ENCODE results near the gene DEAF1. TPM values are rescaled to one million over a fixed set of nuclear protein-coding genes. Genes with fewer than 3 reads are reported as not detected.

Gene DEAF1
- total RNA-seq, 4 donors from 2014 or later = 14.8 to 42.4 (median 25.2) TPM

DNA sequence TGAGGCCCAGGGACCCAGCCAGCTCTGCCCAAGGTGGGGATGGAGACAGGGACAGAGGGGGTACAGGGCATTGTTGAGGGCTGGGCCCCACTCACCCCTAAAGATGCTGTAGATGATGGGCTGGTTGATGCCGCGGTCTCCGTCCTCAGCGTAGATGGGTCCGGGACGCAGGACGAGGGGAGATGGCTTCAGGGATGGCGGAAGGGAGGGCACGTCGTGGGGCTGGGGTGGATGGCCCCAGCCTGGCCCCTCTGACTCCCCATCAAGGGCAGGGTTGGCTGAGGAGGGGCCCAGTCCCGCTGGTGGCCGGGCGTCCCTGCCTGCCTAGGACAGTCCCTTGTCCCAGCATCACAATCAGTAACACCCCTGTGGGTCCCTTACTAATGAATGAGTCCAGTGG lies 74.8 kb downstream of the DEAF1 start:
- no peak for ATAC-seq
- H3K4me1 ChIP-seq = peaks cover 6 to 8% of the 10 kb centered on the region in 2 donors
- no peak overlapping the region for H3K27ac ChIP-seq
- no peak for DNase-seq
- no peak overlapping the region for H3K4me3 ChIP-seq
- peaks cover 0 to 4% (median 0%) of the 10 kb centered on the region in 3 donors for H3K27me3 ChIP-seq
- no peaks in the 10 kb centered on the region for H3K36me3 ChIP-seq
- TF ChIP-seq, protein P1, sequence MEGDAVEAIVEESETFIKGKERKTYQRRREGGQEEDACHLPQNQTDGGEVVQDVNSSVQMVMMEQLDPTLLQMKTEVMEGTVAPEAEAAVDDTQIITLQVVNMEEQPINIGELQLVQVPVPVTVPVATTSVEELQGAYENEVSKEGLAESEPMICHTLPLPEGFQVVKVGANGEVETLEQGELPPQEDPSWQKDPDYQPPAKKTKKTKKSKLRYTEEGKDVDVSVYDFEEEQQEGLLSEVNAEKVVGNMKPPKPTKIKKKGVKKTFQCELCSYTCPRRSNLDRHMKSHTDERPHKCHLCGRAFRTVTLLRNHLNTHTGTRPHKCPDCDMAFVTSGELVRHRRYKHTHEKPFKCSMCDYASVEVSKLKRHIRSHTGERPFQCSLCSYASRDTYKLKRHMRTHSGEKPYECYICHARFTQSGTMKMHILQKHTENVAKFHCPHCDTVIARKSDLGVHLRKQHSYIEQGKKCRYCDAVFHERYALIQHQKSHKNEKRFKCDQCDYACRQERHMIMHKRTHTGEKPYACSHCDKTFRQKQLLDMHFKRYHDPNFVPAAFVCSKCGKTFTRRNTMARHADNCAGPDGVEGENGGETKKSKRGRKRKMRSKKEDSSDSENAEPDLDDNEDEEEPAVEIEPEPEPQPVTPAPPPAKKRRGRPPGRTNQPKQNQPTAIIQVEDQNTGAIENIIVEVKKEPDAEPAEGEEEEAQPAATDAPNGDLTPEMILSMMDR (IDR thresholded peaks at IDR 0.05 in 4 of 5, conservative IDR thresholded peaks at IDR 0.05 in 1 of 5) = no peak
- TF ChIP-seq POLR2A (IDR thresholded peaks at IDR 0.05) = no peak
- H3K9me3 ChIP-seq = no peaks in the 10 kb centered on the region
- in situ Hi-C loops (cut with MboI; ENCODE audit: low sequenced_read_pairs in 4 of 4) (no loop called here), intact Hi-C loops (cut with DNase I; ENCODE audit: low total_unique reads) (no loop called here)

DNA sequence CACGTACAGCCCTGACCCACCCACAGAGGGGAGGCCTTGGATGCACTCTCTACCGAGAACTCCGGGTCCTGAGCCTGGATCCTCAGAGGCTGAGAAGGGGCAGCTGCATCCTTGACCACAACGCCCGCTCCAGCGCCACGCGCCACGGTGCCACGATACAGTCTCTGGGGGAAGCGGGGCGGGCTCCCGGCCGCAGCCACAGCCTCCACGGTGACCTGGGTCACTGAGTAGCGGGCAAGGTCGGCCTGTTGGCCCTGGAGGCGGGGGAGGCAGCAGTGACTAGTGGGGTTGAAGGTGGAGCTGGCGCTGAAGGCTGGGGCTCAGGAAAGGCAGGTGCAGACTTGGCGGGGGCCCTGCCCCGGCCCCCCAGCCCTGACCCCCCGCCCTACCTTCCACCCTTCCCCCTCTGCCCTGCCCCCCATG lies 75.4 kb downstream of the DEAF1 start:
- no peak overlapping the region for H3K27ac ChIP-seq
- in situ Hi-C loops (cut with MboI; ENCODE audit: low sequenced_read_pairs in 4 of 4) (no loop called here), intact Hi-C loops (cut with DNase I; ENCODE audit: low total_unique reads) (no loop called here)
- no peaks in the 10 kb centered on the region for H3K36me3 ChIP-seq
- H3K27me3 ChIP-seq = peaks cover 0 to 4% (median 0%) of the 10 kb centered on the region in 3 donors
- H3K4me1 ChIP-seq = peaks cover 12 to 14% of the 10 kb centered on the region in 2 donors
- no peaks in the 10 kb centered on the region for H3K9me3 ChIP-seq
- no peak overlapping the region for H3K4me3 ChIP-seq
- no peak for DNase-seq
- no peak for ATAC-seq
- TF ChIP-seq, protein P1 (IDR thresholded peaks at IDR 0.05 in 4 of 5, conservative IDR thresholded peaks at IDR 0.05 in 1 of 5) = no peak
- TF ChIP-seq POLR2A (IDR thresholded peaks at IDR 0.05) = no peak

DNA sequence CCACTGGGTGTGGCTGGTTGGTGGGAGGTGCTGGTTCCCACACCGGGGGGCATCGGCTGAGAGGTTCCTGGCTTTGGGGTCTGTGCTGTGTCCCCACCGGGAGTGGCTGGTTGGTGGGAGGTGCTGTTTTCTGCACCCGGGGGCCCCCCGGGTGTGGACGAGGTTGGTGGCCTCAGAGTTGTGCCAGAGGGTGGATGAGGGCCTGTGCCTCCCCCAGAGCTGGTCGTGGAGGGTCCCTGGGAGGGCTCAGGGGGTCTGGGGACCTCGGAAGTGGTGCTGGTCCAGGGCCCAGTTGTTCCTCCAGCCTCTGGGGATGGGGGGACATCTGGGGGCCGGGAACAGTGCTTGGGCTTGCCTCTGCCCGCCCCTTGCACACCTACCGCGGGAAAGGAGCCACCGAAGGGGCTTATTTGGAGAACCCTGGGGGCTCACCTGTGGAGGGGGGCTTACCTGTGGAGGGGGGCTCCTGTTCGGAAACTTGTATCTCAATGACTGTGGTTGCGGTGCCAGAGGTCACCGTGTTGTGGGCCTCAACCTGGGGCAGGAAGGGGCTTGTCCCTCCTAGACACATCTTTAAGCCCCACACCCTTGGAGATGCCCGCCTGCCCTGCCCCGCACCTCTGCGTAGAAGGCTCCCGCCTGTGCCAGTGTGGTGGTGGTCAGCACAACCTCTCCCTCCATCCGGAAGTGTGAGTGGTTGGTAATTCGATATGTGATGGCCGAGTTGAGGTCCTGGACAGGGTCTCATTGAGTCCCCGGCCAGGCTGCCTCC lies 76.0 kb downstream of the DEAF1 start:
- intact Hi-C loops (cut with DNase I; ENCODE audit: low total_unique reads) (no loop called here), in situ Hi-C loops (cut with MboI; ENCODE audit: low sequenced_read_pairs in 4 of 4) (no loop called here)
- TF ChIP-seq, protein P1 (IDR thresholded peaks at IDR 0.05 in 4 of 5, conservative IDR thresholded peaks at IDR 0.05 in 1 of 5) = no peak
- no peak for TF ChIP-seq POLR2A (IDR thresholded peaks at IDR 0.05)
- H3K27ac ChIP-seq = no peak overlapping the region
- H3K36me3 ChIP-seq = no peaks in the 10 kb centered on the region
- H3K9me3 ChIP-seq = no peaks in the 10 kb centered on the region
- peaks cover 18 to 20% of the 10 kb centered on the region in 2 donors for H3K4me1 ChIP-seq
- ATAC-seq (no peak), DNase-seq (no peak)
- peaks cover 0 to 4% (median 0%) of the 10 kb centered on the region in 3 donors for H3K27me3 ChIP-seq
- H3K4me3 ChIP-seq = no peak overlapping the region

DNA sequence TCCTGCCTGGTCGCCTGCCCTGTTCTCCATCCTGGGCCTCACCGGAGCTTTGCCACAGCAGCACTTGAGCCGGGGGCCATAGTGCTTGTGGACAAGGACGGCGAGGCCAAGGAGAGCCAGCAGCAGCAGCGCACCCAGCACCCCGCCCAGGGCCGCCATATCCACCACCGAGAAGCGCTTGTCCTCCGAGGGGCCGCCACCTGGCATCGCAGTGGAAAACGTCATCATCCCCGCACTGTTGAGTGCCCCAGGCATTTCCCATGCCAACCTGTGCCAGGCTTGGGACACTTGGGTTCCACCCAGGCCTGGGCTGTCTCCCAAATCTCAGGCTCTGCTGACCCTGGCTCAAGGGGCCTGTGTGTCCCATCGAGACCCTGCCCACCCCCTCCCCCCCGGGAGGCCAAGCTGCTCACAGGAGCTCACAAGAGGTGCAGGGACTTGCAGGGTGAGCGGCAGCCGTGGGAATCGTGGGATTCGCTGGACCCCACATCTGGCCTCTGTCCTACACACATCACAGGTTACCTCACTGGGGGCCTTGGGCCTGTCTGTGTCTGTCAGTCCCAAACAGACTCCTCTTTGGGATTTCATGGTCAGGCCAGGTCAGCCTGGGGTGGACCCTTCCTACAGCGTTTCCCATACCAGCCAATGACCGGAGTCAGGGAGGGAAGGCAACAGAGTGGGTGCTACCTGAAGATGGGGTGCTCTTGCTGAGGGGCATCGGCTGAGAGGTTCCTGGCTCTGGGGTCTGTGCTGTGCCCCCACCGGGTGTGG lies 76.9 kb downstream of the DEAF1 start:
- H3K27ac ChIP-seq = no peak overlapping the region
- ATAC-seq (no peak), DNase-seq (no peak)
- in situ Hi-C loops (cut with MboI; ENCODE audit: low sequenced_read_pairs in 4 of 4) = no loop called here
- no peaks in the 10 kb centered on the region for H3K9me3 ChIP-seq
- peaks cover 0 to 4% (median 0%) of the 10 kb centered on the region in 3 donors for H3K27me3 ChIP-seq
- H3K4me3 ChIP-seq = no peak overlapping the region
- intact Hi-C loops (cut with DNase I; ENCODE audit: low total_unique reads) = no loop called here
- no peak for TF ChIP-seq POLR2A (IDR thresholded peaks at IDR 0.05)
- TF ChIP-seq, protein P1 (IDR thresholded peaks at IDR 0.05 in 4 of 5, conservative IDR thresholded peaks at IDR 0.05 in 1 of 5) = no peak
- peaks cover 27% of the 10 kb centered on the region in 2 donors for H3K4me1 ChIP-seq
- peaks cover 0 to 2% of the 10 kb centered on the region in 2 donors for H3K36me3 ChIP-seq

Measured in gastrocnemius medialis (tissue), 4 donors.